Metanephros (tissue), 2 donors: ENCODE measurements around the gene HIGD1B. TPM values are rescaled to one million over a fixed set of nuclear protein-coding genes. Genes with fewer than 3 reads are reported as not detected.

Source experiments
- small RNA-seq: library from RNA; depleted of rRNA; stranded (forward); fragments of <200 nt; gene quantifications from one replicate; pipeline ENCODE3, GENCODE V24; 2014; ENCODE audit warnings: low replicate concordance
- total RNA-seq: library from RNA; depleted of rRNA; stranded (reverse); fragments of >200 nt; gene quantifications from one replicate; pipeline ENCODE4 v1.2.3, GENCODE V29; 2014

HIGD1B gene
- 0.76 TPM for total RNA-seq

DNA sequence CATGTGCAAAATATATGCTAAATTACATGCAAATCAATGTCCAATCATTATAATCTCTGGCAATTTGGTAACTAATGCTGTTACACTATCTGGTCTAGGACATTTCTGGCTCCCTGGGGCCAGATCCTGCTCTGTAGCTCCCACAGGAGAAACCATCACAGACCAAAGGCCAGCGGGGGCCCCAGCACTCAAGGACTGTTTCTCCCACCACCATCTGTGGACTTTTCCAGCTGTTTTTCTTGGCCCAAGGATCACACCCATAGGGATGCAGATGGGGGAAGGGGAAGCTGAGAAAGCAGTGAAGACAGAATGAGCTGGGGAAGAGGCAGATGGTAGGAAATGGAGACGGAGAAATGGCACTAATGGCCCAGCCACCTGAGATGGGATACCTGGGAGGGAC is at the start of gene HIGD1B:
Gene HIGD1B, plus strand, starts transcription at position 298 of the 400 bp plus-strand sequence. CDS start 270 bp downstream, outside the sequence.

GRCh38 chr17:44829523-44830358 is 17.9 kb upstream of the HIGD1B start, which contains the start of gene GJC1:
GJC1 (minus strand) TSS chr17:44830287; CDS start chr17:44805817, 24,470 bp downstream.

GRCh38 chr17:44899074-44899782 is 51.5 kb downstream of the HIGD1B start, which contains the start of gene EFTUD2:
EFTUD2 (minus strand) TSS chr17:44899445; CDS start chr17:44894521, 4,924 bp downstream.

Small RNA genes lying within 50 kb of the gene (small RNA-seq; reads per million reads assigned to genes)
- gene RN7SL405P: not detected

Other genes starting within 250 kb of the HIGD1B start
- gene MEIOC, start 191.4 kb upstream of the HIGD1B start, total RNA-seq: 0.35 TPM
- 22.5 TPM for gene CCDC43, start 158.1 kb upstream of the HIGD1B start, total RNA-seq
- 8.1 TPM for gene DBF4B, start 139.2 kb upstream of the HIGD1B start, total RNA-seq
- 3.0 TPM for gene ADAM11, start 88.9 kb upstream of the HIGD1B start, total RNA-seq
- gene GJC1, start 17.6 kb upstream of the HIGD1B start, total RNA-seq: 21.6 TPM
- gene EFTUD2, start 51.6 kb downstream of the HIGD1B start, total RNA-seq: 75.6 TPM
- gene GFAP, start 67.6 kb downstream of the HIGD1B start, total RNA-seq: 0.29 TPM
- 5.4 TPM for gene KIF18B, start 99.9 kb downstream of the HIGD1B start, total RNA-seq
- 1.1 TPM for gene C1QL1, start 120.4 kb downstream of the HIGD1B start, total RNA-seq
- 51.7 TPM for gene DCAKD, start 203.7 kb downstream of the HIGD1B start, total RNA-seq
- 44.2 TPM for gene NMT1, start 213.4 kb downstream of the HIGD1B start, total RNA-seq